GM12874 (cell line): ENCODE results near the gene IL17RA.

ENCODE experiments used
- CTCF ChIP-seq: IDR thresholded peaks from 2 replicates; pipeline ENCODE4 v1.5.1; 2011; ENCODE audit warnings: low read depth, mild to moderate bottlenecking, control low read depth, low read length, moderate library complexity; ENCODE audit not compliant: insufficient read depth

The IL17RA gene

GRCh38 chr22:17077255-17077654 is 7.5 kb upstream of the IL17RA start:
- no peak for TF ChIP-seq CTCF

- no peak for TF ChIP-seq CTCF
These were observed 5.2 kb upstream of the IL17RA start for GRCh38 chr22:17079572-17079971.

DNA sequence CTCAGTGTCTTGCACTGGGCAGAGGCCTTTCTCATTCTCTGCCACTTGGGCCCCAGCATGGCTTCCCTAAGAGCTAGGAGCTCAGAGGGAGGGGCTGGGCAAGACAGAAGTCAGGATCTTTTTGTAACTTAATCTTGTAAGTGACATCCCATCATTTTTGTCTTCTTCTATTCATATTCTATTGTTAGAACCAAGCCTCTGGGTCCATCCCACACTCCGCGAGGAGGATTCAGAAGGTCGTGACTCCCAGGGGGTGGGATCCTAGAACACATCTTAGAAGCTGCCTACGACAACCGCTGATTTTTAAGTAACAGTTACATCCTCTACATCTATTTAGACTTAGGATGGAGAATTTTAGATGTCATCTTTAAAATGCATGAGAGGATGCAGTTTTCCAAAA is 1.5 kb upstream of the IL17RA start:
- no peak for TF ChIP-seq CTCF

DNA sequence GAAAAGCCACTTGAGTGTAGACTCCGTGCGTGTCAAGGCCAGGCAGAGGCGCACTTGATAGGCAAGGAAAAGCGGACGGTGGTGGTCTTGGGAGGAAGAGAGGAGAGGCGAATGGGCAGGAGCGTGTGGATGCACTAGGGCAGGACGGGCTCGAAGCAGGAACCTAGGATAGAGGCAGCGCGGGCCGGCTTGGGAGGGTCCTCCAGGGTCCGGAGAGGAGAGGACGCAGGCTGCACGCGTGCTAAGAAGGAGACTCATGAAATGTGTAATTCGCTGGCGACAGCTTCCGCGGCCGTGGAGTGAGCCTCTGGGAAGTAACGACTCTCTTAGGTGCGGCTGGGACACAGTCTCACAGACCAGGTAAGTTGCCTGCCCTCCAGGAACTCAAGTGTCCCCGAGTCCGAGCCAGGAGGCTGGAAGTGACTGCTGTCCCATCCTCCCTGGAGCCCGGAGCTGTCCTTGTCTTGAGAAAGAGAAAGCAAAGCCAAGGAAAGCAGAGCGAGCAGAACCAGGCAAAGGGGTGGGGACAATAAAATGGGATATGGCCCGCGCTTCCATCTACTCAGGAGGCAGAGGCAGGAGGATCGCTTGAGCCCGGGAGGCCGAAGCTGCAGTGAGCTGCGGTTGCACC is 874 bp upstream of the IL17RA start:
- no peak for TF ChIP-seq CTCF

- no peak for TF ChIP-seq CTCF
These were observed 729 bp downstream of the IL17RA start for GRCh38 chr22:17085277-17086181.

- no peak for TF ChIP-seq CTCF
These were observed 1.5 kb downstream of the IL17RA start for GRCh38 chr22:17086296-17086695.

- TF ChIP-seq CTCF, result no peak
These were observed 2.1 kb downstream of the IL17RA start for GRCh38 chr22:17086788-17087497.
